ENCODE measurements around the gene SLC17A9. TPM values are rescaled to one million over a fixed set of nuclear protein-coding genes. Genes with fewer than 3 reads are reported as not detected.

The SLC17A9 gene
- total and polyA plus RNA-seq, 10 of the 15 experiments (the other 5 are each of a cell fraction or from before 2014, with no cell fraction given), result 0.72 to 74.1 (median 29.4) TPM

- Histone ChIP-seq H3K4me2 (ENCODE audit: control insufficient read depth, insufficient read depth) (no peak overlapping the region), H3K79me2 (ENCODE audit: control insufficient read depth, insufficient read depth, low read length) (no peaks in the 10 kb centered on the region), H3K27ac (ENCODE audit: control insufficient read depth, insufficient read depth) (no peak overlapping the region), H4K20me1 (ENCODE audit: control insufficient read depth, insufficient read depth) (peaks cover 6% of the 10 kb centered on the region; the same call in 1 of the 2 replicates), H3K4me1 (ENCODE audit: control insufficient read depth, insufficient read depth, low read length) (peaks cover 36% of the 10 kb centered on the region), H3K4me3 (no peak overlapping the region), H3K9ac (ENCODE audit: control insufficient read depth, insufficient read depth, low read length) (no peak overlapping the region), H3K36me3 (ENCODE audit: control insufficient read depth in 2 of 2, insufficient read depth in 2 of 2, low read length in 1 of 2) (no peaks in the 10 kb centered on the region), H3K27me3 (replicated peaks in 1 of 2; ENCODE audit: control insufficient read depth in 2 of 2, insufficient read depth in 2 of 2, low read length in 1 of 2) (peaks cover 0 to 19% of the 10 kb centered on the region in 2 experiments; a peak in 2 of 4 replicates), H2AFZ (ENCODE audit: control insufficient read depth, low read depth, low read length) (no peak overlapping the region), H3K9me3 (replicated peaks; ENCODE audit: control insufficient read depth, insufficient read depth, low read length) (no peaks in the 10 kb centered on the region)
- FAIRE-seq (no peak), DNase-seq (ENCODE audit: low read depth, low spot score) (no peak), ATAC-seq (no peak)
- BruUV-seq (replicated peaks), result no TSS peak
- in situ Hi-C loops (cut with MboI), result loop anchor here (5.0 kb wide), 1 partner anchor 36 kb away; no protein-coding TSS in a partner anchor
- intact Hi-C loops (cut with micrococcal nuclease; ENCODE audit: unreplicated experiment), result no loop called here
- ChIA-PET CTCF (interaction anchor here (1.2 to 2.2 kb wide), 3 partner anchors 38 to 239 kb away, joined by 3 to 5 read pairs (median 4); partner anchors contain the start of gene GID8), RAD21 (ENCODE audit: unreplicated experiment) (no interaction called here), SMC1A (ENCODE audit: uncharacterized antibody, unreplicated experiment) (interaction anchor here (1.0 to 2.0 kb wide), 4 partner anchors 9 to 58 kb away, joined by 3 to 12 read pairs (median 3); no protein-coding TSS in a partner anchor), POLR2A (interaction anchor here (0.6 to 5.3 kb wide), 3 partner anchors 16 to 751 kb away, joined by 3 to 36 read pairs (median 4); no protein-coding TSS in a partner anchor)
- no peak for TF ChIP-seq ZNF384 (IDR thresholded peaks at IDR 0.05; ENCODE audit: borderline replicate concordance, low read depth, low read length)
- no peak for TF ChIP-seq TAF1 (IDR thresholded peaks at IDR 0.05; ENCODE audit: borderline replicate concordance, low read depth, low read length)
- no peak for TF ChIP-seq SKIL (IDR thresholded peaks at IDR 0.05; ENCODE audit: low read depth, poor library complexity, severe bottlenecking)
- TF ChIP-seq MXI1 (IDR thresholded peaks at IDR 0.05; ENCODE audit: low read depth, low read length), result no peak
- TF ChIP-seq ELK1 (IDR thresholded peaks at IDR 0.05; ENCODE audit: low read depth, low read length), result no peak
- TF ChIP-seq FOXM1 (IDR thresholded peaks at IDR 0.05; ENCODE audit: low read depth, low read length), result no peak
- TF ChIP-seq POLR2AphosphoS2 (IDR thresholded peaks at IDR 0.05; ENCODE audit: low read depth, low read length), result no peak
- no peak for TF ChIP-seq JUNB (IDR thresholded peaks at IDR 0.05)
- 62% methylated on average over 9 of the region's 9 CpGs for WGBS (ENCODE audit: insufficient coverage, insufficient replicate concordance, low lambda C conversion rate, missing lambda C conversion rate)
Measured at GRCh38 chr20:62975812-62976508, 23.5 kb downstream of the SLC17A9 start.
